A673 (cell line): Measurements from ENCODE around the gene CCDC148.

Experiments
- EZH2 ChIP-seq: fragments of 200-600 bp; sonication (generic); IDR thresholded peaks from 2 replicates; pipeline ENCODE4 v1.6.1; 2017; ENCODE audit warnings: borderline replicate concordance, low read depth, mild to moderate bottlenecking, mixed read lengths, antibody characterized with exemption, low read length; ENCODE audit not compliant: poor library complexity, severe bottlenecking
- TF ChIP-seq, protein P1 (sequence below): fragments of 300-800, 200-600 bp; sonication (generic); conservative IDR thresholded peaks from 2 replicates; pipeline ENCODE4 v1.5.1; 2017; ENCODE audit warnings: low read depth, mild to moderate bottlenecking, antibody characterized with exemption, low read length, moderate library complexity, mixed read lengths

DNA sequence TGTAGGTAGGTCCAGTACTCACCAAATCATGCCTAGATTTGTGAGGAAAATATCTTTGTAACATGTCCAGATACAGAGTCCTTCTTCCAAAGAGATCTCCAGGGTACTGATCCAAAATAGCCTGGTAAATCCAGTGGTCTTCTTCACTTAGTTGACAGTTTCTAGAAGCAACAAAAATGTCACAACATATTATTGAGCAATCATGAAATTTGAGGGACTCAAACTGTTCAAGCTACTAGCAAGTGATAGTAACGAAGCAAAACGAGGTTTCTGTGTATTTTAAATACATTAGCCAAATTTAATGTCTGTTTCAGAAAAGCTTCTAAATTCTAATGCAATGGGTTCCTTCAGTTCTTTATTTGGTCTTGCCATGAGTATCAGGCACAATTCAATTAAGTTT is 142.8 kb downstream of the CCDC148 start:
- TF ChIP-seq, protein P1, sequence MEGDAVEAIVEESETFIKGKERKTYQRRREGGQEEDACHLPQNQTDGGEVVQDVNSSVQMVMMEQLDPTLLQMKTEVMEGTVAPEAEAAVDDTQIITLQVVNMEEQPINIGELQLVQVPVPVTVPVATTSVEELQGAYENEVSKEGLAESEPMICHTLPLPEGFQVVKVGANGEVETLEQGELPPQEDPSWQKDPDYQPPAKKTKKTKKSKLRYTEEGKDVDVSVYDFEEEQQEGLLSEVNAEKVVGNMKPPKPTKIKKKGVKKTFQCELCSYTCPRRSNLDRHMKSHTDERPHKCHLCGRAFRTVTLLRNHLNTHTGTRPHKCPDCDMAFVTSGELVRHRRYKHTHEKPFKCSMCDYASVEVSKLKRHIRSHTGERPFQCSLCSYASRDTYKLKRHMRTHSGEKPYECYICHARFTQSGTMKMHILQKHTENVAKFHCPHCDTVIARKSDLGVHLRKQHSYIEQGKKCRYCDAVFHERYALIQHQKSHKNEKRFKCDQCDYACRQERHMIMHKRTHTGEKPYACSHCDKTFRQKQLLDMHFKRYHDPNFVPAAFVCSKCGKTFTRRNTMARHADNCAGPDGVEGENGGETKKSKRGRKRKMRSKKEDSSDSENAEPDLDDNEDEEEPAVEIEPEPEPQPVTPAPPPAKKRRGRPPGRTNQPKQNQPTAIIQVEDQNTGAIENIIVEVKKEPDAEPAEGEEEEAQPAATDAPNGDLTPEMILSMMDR, result no peak
- no peak for TF ChIP-seq EZH2
